ENCODE measurements around the gene COL21A1. TPM values are rescaled to one million over a fixed set of nuclear protein-coding genes. Genes with fewer than 3 reads are reported as not detected.
A peak's percentile ranks its signal among the peaks of the same experiment; 100 is the strongest.

COL21A1 gene
- polyA plus RNA-seq, 3 donors, result 92.7 to 117 (median 105) TPM

DNA sequence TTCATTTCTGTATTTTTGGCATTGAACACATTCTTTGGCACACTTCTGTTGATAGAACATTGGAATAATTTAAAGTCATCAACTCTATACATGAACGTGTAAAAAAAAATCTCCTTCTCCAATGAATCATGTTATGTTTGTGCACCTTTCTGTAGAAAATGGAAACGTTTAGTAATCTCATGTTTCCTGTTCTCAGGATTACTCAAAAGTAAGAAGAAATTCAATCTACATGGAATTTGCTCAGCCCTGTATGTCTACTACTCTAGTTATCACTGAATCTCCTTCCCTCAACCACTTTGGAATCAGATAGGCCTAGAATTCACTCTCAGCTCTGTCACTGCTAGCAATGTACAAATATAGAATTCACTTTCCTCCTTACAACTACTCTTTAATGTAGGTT, 103.6 kb downstream of the COL21A1 start:
- no peak for DNase-seq

DNA sequence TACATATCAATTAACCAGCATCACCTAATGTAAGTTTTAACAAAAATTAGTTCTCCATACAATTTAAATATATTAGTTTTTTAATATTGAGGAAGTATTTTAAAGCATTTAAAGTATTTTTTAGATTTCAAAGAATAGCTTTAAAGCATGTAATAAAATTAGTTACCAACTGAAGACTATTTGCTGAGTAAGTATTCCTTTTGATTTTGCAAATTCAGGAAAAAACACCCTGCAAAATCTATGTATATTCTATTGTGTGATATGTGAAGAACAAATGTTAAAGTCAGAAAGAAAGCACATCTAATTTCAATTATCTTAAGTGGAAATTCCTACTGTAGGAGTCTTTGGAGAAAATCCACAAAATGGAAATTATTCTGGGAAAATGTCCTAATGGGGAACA, 107.3 kb downstream of the COL21A1 start:
- no peak for DNase-seq

DNA sequence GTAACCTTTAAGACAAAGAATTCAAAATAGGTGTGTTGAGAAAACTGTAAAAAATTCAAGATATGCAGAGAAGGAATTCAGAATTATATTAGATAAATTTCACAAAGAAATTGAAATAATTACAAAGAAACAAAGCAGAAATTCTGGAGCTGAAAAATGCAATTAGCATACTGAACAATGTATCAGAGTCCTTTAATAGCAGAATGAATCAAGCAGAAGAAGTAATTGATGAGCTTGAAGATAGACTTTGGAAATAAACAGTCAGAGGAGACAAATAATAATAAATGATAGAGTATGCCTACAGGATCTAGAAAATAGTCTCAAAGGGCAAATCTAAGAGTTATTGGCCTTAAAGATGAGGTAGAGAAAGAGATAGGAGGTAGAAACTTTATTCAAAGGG, 131.7 kb downstream of the COL21A1 start:
- no peak for DNase-seq

DNA sequence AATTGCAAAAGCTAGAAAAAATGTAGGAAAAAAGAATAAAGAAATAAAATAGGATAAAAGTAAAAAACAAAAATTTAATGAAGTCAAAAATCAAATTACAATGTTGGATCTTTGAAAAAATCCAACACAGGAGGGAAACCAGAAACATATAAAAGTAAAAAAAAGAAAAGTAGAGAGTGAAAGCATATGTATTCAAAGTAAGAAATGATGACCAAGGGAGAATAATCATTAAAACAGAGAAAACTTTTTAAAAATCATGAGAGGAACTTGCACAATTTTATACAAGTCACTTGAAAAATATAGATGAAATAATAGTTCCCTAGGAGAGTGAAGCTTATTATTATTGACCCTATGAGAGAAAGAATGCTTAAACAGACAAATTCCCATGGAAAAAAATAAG, 138.2 kb downstream of the COL21A1 start:
- no peak for DNase-seq

DNA sequence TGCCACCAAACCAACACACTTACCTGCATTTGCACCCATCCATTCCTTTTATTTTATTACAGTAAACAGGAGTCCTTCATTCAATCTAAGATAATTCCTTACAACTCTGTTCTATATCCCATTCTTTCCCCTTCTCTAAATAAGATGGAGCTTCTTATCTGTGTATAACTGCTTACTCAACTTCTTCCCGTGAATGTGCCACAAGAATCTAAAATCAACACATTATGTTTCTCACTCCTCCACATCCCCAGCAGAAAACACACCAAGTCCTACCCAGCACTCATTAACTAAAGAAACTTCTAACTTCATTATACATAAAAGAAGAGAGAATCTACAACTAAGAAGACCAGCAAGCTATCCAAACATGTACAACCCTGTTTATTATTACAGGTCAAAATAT, 141.1 kb downstream of the COL21A1 start:
- DNase-seq, result no peak

DNA sequence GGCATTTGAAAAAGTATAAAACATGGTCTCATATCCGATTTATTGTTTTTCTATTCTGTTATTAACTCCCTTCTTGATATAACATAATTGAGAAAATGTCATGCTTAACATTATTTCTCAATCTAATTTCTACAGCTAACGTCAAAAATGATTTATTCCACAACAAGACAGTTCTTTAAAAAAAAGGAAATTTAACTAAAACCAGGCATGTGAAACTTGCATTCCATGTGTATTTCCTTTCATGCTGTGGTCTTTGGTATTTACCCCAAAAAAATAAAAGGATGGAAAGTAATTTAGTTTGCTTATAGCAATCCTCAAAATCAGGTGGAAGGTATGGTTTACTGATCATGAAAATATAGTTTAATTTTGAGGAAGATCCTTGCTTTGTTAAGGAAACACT, 142.8 kb downstream of the COL21A1 start:
- no peak for DNase-seq

DNA sequence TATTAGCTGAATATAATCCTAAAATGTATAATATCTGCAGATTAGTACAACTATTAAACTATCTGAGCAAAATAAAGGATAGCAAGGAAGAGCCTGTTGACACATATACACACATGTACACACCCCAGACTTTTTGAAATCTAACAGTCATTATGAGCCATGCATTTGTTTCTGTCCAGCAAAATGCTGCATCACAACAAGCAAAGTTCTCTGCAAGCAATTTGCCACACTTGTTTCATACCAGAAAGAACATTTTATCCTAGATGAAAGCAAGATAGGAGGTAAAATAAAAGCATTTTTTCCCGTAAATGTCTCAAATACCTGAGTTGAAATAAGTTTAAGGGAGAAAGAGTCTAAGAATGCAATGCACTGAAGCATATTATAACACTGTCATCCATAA, 145.2 kb downstream of the COL21A1 start:
- no peak for DNase-seq

DNA sequence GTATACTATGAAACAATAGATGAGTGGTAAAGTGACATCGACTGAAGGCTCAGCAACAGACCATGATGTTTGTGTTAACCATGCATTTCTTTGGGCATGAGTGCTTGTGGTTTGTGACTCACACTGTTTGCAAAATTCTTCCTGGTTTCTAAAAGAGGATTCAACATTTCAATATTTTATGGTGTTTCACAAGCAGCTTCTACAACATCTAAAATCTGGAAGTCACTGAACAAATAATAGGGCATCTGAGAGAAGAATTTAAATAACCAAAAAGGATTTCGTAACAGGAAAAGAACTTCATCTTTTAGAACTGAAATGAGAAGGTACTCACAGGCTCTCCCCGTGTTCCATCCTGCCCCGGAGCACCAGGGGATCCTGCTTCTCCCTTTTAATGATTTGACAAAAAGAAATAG, 146.2 kb downstream of the COL21A1 start:
- DNase-seq, result no peak

DNA sequence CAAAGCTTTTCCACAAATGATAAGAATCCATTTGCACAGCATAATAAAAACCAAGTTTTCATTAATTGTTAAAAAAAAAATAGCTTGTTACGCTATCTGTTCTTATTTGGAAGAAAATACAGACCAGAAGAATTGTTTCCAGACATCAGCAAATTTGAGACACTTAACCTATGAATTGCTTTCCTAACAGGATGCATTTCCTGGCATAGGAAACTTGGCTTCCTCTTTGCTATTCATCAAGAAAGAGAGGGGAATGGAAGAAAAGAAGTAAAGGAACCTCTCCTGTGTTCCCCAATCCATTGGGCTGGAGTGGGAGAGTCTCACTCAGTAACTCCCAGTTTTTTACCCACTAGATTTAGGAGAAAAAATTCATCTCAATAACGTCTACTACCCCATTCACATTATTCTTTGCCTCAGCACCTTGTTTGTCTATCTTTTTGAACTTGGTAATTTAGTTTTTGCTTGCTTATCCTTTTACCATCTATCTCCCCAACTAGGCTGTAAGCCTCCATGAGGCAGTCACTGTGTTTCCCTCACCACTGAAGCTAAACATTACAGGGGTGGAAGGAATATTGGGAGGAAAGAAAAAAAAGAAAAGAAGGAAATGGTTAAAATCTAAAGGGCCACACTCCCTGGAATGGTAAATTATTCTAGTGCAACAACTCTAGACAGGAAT, 150.3 kb downstream of the COL21A1 start:
- no peak for DNase-seq

DNA sequence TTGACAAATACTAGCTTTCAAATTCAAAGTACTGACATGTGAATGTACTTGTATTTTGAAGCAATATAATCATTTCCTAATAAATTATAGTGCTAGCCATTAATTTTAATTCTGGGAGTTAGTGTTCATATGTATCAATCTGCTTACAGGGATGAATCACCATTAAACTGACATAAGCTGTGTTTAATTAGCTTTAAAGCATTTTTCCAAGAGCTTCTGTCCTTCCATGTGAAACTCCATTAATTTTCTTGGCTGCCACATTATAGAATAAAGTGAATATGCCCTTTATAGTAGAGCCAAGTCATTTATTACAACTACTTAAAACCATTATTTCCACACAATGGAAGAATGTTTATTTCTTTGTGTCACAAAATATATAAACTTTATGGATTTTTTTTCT, 150.8 kb downstream of the COL21A1 start:
- no peak for DNase-seq

DNA sequence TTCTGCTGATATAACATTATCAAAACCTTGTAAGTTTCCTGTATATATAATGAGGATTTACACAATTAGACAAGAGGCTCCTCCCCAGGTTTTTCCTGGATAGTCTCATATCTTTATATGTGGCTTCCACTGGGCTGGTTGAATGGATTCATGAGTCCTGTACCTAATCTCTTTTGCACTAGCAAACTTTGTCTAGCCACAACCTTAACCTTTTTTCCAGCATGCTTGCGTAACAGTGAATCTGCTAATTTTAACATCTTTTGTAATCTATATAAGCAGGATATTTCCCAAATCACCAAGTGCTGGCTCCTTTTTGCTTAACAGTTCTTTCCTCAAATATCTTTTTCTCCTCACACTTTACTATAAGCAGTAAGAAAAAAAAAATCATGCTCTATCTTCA, 153.6 kb downstream of the COL21A1 start:
- DNase-seq, result no peak

DNA sequence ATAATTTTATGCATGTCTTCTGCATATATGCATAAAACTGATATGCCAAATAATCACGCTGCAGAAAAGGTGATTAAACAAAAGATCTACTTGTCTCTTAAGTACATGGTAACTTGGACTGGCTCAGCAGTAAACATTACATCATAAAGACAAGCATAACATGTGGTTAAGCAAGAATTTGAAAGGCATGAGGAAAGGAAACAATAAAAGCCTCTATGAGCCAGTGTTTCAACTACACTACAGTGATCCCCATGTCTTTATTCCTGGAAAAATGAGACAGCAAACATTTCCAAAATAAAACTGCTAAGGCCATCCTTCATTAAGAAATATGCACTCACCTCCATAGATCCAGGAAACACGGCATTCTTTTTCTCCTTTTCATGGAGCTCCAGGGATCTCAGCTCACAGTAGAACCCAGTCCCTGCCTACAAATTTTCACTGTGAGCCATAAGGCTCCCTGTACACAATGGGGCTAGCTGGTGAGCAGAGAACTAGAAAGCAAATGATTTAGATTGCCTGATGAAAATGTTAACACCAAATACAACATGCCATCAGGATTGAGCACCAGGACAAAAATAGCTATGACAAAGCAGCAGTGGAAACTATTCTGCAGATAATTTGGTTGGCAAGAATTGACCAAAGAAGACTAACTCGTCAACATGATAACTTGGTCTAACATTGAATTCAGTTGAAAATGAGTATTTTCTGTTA, 156.1 kb downstream of the COL21A1 start:
- DNase-seq, result no peak

DNA sequence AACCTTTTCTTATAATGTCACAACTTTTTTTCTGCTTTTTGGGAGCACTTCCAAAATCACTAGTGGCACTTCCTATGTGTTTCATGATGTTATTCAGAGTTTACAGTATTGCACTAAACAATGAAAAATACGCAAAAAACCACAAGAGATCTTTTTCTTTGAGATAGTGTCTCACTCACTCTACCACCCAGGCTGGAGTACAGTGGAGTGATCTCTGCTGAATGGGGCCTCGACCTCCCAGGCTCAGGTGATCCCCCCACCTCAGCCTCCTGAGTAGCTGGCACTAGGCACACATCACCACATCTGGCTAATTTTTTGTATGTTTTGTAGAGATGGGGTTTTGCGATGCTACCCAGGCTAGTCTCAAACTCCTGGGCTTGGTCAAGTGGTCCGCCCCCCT, 158.7 kb downstream of the COL21A1 start:
- no peak for DNase-seq

DNA sequence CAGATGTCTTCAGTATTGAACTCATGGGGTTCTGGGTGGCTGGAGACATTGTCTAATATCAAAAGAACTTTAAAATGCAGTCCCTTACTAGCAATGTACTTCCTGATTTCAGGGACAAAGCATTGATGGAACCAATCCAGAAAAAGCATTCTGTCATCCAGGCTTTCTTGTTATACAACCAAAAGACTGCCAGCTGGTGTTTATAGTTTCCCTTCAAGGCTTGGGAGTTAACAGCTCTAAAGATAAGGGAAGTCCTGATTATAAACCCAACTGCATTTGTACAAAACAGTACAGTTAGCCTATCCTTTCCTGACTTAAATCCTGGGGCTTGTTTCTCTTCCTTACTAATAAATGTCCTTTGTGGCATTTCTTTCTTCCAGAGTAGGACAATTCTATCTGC, 160.0 kb downstream of the COL21A1 start:
- DNase-seq, result peak; percentile 48

DNA sequence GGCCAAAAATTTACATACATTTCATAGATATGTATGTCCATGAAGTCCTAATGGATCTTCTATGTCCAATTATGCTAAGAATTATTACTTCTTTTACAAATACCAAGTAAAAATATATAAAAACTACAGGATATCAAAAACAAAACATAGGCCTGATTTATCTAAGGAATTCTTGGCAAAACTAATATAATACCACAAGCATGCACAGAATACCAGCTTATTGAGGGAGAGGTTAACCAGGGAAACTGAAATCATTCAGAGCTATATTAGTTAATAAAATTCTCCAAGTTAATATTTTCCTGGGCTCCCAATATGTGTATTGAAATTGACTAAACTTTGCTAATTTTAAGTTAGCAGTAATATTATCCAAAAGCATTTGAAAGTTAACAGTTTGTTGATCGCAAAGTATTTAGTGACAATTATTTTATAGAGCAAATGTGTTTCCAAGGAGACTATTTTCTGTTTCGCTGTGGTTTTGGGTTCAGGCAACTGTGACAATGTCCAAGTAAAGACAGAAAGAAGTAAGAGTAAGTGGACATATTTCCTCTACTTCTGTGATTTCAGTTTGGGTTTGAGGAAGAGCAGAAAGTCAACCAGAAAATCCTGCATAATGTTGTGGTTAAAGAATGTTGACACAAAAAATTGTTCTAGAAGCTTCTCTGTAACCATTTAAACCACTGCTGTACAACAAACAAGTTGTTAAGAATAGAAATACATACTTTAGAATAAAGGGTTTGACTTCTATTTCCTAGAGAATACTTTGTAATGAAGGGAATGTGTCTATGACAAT, 167.4 kb downstream of the COL21A1 start:
- DNase-seq, result no peak

DNA sequence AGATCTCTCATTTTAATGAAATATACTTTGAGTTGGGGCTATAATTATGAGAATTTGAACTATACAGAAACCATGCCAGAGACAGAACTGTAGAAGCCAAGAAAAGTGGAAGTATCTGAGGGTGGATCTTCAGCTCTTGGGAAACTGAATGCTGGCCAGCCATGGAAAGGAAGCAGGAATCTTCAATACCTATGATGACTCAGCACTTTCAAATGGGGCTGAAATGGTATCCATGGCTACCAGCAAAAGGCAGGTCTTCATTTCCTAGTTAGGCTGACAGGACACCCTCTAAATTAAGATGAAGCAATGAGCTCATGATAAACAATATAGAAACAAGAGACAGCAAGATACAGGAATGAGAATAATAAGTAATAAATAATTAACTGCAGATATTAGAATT, 171.3 kb downstream of the COL21A1 start:
- no peak for DNase-seq

DNA sequence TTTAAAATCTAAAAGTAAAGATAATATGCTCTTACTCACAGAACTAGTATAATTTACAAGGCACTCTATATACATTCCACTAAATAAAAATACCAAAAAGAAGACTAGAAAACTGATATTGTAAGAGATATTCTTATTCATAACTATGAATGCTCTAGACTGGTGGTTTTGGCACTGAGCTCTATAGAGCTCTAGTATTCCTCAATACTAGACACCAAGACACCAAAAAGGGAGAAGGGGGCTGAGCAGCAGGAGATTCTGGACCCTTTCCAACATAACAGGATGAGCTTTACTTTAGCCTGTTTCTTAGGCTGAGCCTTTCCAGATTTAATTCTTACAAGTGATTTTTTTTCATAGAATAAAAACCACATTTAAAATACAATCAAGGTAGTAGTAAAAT, 173.6 kb downstream of the COL21A1 start:
- DNase-seq, result no peak

DNA sequence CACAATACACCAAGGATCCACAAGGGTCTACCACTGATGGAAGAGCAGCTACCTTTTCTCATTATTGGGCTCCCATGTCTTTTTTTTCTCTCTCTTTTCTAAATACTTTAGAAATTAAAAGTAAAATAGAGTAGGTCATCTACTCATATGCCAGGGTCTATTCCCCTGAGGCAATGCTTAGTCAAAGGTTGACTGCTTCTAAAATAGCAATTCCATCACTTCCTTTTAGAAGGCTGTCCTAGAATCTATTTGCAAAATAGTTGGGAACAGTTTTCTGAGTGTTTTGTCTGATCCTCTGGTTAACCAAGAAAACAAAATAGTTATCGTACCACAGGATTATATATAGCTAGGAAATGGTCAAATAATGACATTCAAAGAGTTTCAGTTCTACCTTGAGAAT, 174.1 kb downstream of the COL21A1 start:
- no peak for DNase-seq

DNA sequence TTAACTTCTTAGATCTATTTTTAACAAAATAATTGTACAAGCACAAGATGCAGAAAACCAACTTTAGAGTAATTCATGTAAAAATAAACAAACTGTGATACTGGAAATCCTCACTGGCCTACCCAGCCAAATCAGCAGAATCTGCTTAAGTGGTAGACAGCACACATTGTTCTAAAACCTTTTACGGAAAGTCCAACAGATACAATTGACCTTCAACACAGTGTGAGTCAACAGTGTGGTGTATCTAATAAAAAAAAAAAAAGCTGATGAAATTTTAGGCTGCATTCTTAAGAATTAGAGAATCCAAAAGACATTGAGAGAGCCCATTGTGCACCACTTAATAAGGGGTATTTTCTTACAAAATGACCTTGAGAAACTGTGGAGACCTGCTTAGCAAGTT, 174.5 kb downstream of the COL21A1 start:
- no peak for DNase-seq

DNA sequence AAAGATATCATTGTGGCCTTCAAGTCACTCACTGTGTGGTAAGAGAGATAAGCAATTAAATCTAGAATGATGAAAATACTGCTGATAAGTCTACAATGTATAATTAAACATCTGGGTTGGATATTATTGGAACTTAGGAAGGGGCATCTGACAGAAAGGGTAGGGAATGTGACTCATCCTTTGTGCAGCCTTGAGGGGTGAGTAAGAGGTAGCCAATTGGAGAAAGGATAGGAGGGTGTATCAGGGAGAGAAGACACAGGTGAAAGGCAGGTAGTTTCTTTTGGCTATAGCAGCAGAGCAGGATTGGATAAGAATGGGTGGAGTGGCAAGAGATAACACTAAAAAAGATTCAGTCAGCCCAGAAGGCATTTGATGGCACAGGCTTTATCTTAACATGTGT, 182.0 kb downstream of the COL21A1 start:
- DNase-seq, result no peak

DNA sequence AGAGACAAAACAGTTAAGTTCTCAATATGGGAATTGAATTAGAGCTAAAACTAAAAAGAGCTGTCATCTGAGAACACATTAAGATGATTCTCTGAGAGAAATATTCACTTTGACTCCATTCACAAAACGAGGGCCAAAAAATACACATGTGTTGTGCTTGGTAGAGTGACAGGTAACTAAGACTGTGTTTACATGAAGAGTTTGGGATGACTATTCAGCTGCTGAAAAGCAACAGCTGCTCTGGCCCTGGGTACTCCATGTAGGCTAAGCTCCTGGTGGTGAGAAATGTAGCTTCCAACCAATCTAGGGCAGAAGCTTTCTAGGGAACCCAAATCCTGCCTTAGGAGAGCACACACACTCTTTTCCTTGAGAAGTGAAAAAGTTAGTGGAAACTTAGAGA, 184.5 kb downstream of the COL21A1 start:
- DNase-seq, result no peak

DNA sequence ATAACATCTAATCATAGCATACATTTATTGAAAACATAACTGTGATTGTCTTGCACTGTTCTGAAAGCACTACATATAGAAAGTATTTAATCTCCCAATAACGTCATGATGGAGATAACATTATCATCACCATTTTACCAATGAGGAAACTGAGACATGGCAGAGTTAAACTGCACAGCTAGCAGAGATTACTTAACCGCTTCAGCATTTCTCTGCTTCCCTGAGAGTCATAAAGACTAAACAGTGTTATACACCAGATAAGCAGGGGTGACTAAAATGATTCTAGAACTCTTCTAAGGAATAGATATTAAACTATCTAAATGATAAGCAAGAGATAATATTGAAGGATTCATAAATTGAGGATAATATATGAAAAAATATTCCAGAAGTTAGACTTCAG, 188.7 kb downstream of the COL21A1 start:
- DNase-seq, result no peak

DNA sequence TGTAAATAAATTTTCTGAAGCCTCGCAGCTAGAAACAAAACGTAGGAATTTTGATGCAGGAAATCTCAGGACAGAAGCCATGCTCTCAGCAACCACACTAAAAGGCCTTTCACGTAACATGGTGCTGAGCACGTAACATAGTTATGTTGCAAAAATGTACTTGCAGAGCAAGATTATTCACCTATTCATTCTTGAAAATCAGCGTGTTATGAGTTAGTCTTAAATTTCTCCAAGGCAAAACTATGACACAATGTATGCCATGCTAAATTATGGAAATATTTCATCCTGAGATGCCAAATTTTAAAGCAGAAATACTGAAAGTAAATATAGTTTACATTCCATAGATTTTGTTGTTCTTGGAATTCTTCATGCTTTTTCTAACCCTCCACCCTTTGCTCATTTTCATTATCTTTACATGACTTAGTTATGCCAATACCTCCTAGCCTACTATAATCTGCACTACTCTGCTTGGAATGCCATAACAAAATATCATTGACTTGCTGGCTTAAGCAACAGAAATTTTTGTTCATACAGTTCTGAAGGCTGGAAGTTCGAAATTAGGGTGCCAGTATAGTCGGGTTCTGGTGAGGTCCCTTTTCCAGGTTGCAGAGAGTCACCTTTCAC, 192.2 kb downstream of the COL21A1 start:
- no peak for DNase-seq
